ENCODE results near the gene DAB2IP.

DNA sequence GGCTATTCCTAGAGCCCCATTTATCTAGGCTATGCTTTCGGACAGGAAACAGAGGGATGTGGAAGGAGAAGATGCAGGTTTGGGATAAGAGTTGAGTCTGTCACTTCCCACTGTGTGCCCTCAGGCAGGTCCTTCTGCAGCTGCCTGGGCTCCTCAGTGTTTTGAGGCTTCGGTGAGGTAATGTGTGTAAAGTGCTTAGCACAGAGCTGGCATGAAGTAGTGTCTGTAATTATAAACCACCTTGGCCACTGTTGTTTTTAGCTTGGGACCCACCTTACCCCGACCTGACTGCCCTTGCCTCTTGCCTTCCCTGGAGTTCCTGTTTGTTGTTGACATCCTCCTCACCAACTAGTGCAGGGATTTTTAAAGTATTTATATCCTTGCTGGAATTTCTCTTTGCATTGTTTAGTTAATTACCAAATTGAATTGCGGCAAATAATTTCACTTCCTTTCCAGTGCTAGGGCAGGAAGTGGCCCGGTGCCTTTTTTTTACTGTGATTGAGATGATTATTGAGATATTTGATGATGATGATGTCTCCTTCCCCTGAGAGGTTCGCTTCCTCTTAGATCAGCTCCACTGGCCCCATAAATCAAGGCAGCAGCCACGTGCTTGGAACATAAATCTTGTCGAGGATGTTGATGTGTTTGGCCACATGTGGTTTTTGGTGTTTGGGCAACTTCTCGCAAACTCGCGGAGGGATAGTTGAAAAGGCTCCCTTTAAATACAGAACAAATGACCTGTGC is 38.3 kb upstream of the DAB2IP start:
- TF ChIP-seq, protein P1, sequence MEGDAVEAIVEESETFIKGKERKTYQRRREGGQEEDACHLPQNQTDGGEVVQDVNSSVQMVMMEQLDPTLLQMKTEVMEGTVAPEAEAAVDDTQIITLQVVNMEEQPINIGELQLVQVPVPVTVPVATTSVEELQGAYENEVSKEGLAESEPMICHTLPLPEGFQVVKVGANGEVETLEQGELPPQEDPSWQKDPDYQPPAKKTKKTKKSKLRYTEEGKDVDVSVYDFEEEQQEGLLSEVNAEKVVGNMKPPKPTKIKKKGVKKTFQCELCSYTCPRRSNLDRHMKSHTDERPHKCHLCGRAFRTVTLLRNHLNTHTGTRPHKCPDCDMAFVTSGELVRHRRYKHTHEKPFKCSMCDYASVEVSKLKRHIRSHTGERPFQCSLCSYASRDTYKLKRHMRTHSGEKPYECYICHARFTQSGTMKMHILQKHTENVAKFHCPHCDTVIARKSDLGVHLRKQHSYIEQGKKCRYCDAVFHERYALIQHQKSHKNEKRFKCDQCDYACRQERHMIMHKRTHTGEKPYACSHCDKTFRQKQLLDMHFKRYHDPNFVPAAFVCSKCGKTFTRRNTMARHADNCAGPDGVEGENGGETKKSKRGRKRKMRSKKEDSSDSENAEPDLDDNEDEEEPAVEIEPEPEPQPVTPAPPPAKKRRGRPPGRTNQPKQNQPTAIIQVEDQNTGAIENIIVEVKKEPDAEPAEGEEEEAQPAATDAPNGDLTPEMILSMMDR (IDR thresholded peaks at IDR 0.05), result no peak
- no peak for TF ChIP-seq POLR2A (IDR thresholded peaks at IDR 0.05)
- peak in 1 of 2 donors; percentile 21 for TF ChIP-seq EP300 (IDR thresholded peaks at IDR 0.05)

Measured in tibial nerve (tissue), 4 donors.